ENCODE data around the gene CFAP73. TPM values are rescaled to one million over a fixed set of nuclear protein-coding genes. Genes with fewer than 3 reads are reported as not detected.

The CFAP73 gene
- polyA plus RNA-seq, 3 donors = 1.2 to 2.2 (median 1.4) TPM

GRCh38 chr12:113118142-113118541 lies 31.4 kb upstream of the CFAP73 start:
- no peak for DNase-seq

GRCh38 chr12:113119980-113120669 lies 29.4 kb upstream of the CFAP73 start:
- DNase-seq = no peak

- no peak for DNase-seq
Observed at GRCh38 chr12:113120670-113121370, 28.7 kb upstream of the CFAP73 start.

- no peak for DNase-seq
Observed at GRCh38 chr12:113127791-113128199, 21.7 kb upstream of the CFAP73 start.

- DNase-seq = no peak
Observed at GRCh38 chr12:113128802-113129663, 20.5 kb upstream of the CFAP73 start.

GRCh38 chr12:113129664-113130456 lies 19.7 kb upstream of the CFAP73 start:
- DNase-seq = no peak

GRCh38 chr12:113130457-113131135 lies 18.9 kb upstream of the CFAP73 start:
- peak; percentile 52 for DNase-seq

GRCh38 chr12:113131556-113131955 lies 18.0 kb upstream of the CFAP73 start:
- no peak for DNase-seq

GRCh38 chr12:113133036-113133435 lies 16.5 kb upstream of the CFAP73 start:
- no peak for DNase-seq

GRCh38 chr12:113133666-113134065 lies 15.9 kb upstream of the CFAP73 start:
- DNase-seq = no peak

- DNase-seq = no peak
Observed at GRCh38 chr12:113134071-113134470, 15.5 kb upstream of the CFAP73 start.

GRCh38 chr12:113134521-113134951 lies 15.0 kb upstream of the CFAP73 start:
- DNase-seq = no peak

GRCh38 chr12:113135178-113136127 lies 14.1 kb upstream of the CFAP73 start, which contains the start of gene RASAL1:
Gene RASAL1 (minus strand): TSS chr12:113135761. CDS start chr12:113135462, 299 bp downstream.
- DNase-seq = no peak

GRCh38 chr12:113136128-113136989 lies 13.2 kb upstream of the CFAP73 start:
- no peak for DNase-seq

- DNase-seq = no peak
Observed at GRCh38 chr12:113136990-113137511, 12.5 kb upstream of the CFAP73 start.

GRCh38 chr12:113137861-113138783 lies 11.4 kb upstream of the CFAP73 start:
- no peak for DNase-seq

GRCh38 chr12:113138826-113139225 lies 10.7 kb upstream of the CFAP73 start:
- DNase-seq = peak; percentile 72

All from renal pelvis (tissue), 4 donors.